ENCODE measurements around the gene HAP1. TPM values are rescaled to one million over a fixed set of nuclear protein-coding genes. Genes with fewer than 3 reads are reported as not detected.

The HAP1 gene
- total and polyA plus RNA-seq, 4 donors, result under 0.01 to 0.05 (median 0.03) TPM

DNA sequence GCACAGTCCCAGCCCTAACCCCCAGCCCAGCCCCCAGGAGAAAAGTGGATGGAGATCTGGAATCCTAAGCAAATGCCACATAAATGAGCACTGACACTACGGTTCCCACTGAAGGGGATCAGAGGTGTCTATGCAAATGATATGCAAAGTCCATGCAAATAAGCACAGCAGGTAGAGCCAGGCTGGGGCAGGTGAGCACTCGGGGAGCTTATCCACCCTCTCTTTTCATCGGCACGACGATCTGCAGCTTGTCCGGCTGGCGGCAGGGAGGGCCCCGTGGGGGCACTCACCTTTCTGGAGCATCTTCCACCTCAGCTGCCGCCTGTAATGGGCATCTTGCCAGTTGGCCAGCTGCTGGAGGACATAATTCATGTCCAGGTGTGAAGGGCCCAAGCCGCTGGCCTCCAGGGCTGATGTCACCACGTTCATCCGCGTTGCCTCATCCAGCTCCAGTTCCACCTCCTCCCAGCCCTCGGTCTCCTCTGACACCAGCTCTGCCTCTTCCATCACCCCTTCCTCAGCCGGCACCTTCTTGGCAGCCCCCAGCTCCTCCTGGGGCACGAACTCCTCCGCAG lies 9.9 kb downstream of the HAP1 start:
- no peaks in the 10 kb centered on the region for H3K4me1 ChIP-seq (ENCODE audit: control insufficient read depth in 4 of 4, insufficient read depth in 4 of 4, low read length in 3 of 4)
- no peak for DNase-seq (ENCODE audit: low spot score)
- 78% methylated on average over 17 of the region's 17 CpGs for WGBS

More for the DNA sequence above, 9.9 kb downstream of the HAP1 start:
- Histone ChIP-seq H3K4me3 (ENCODE audit: low read depth in 1 of 3, low read length in 3 of 3) (no peak overlapping the region), H3K27me3 (ENCODE audit: control insufficient read depth in 4 of 4, insufficient read depth in 4 of 4, low read length in 3 of 4) (no peaks in the 10 kb centered on the region), H3K9me3 (ENCODE audit: control insufficient read depth in 4 of 4, low read length in 3 of 4) (no peaks in the 10 kb centered on the region), H3K27ac (ENCODE audit: low read depth in 1 of 2, low read length in 2 of 2) (no peak overlapping the region), H3K36me3 (ENCODE audit: control insufficient read depth in 4 of 4, insufficient read depth in 3 of 4, low read depth in 1 of 4, low read length in 3 of 4) (no peaks in the 10 kb centered on the region), H3K9ac (ENCODE audit: low read depth in 1 of 2, low read length in 2 of 2) (no peak overlapping the region)
- no peak for TF ChIP-seq HNF4A (conservative IDR thresholded peaks at IDR 0.05)
- TF ChIP-seq NR2F2 (IDR thresholded peaks at IDR 0.05), result no peak
- no peak for TF ChIP-seq ZBTB33 (IDR thresholded peaks at IDR 0.05)
- TF ChIP-seq, protein P1, sequence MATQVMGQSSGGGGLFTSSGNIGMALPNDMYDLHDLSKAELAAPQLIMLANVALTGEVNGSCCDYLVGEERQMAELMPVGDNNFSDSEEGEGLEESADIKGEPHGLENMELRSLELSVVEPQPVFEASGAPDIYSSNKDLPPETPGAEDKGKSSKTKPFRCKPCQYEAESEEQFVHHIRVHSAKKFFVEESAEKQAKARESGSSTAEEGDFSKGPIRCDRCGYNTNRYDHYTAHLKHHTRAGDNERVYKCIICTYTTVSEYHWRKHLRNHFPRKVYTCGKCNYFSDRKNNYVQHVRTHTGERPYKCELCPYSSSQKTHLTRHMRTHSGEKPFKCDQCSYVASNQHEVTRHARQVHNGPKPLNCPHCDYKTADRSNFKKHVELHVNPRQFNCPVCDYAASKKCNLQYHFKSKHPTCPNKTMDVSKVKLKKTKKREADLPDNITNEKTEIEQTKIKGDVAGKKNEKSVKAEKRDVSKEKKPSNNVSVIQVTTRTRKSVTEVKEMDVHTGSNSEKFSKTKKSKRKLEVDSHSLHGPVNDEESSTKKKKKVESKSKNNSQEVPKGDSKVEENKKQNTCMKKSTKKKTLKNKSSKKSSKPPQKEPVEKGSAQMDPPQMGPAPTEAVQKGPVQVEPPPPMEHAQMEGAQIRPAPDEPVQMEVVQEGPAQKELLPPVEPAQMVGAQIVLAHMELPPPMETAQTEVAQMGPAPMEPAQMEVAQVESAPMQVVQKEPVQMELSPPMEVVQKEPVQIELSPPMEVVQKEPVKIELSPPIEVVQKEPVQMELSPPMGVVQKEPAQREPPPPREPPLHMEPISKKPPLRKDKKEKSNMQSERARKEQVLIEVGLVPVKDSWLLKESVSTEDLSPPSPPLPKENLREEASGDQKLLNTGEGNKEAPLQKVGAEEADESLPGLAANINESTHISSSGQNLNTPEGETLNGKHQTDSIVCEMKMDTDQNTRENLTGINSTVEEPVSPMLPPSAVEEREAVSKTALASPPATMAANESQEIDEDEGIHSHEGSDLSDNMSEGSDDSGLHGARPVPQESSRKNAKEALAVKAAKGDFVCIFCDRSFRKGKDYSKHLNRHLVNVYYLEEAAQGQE (IDR thresholded peaks at IDR 0.05), result no peak
- TF ChIP-seq JUND (IDR thresholded peaks at IDR 0.05), result no peak
- no peak for TF ChIP-seq CTCF (IDR thresholded peaks at IDR 0.05; ENCODE audit: low read depth, low read length, missing input control)
- no peak for TF ChIP-seq FOXA2 (IDR thresholded peaks at IDR 0.05)
- TF ChIP-seq RAD21 (IDR thresholded peaks at IDR 0.05), result no peak
- no peak for TF ChIP-seq SP1 (IDR thresholded peaks at IDR 0.05)
- TF ChIP-seq RXRA (IDR thresholded peaks at IDR 0.05), result no peak
- no peak for TF ChIP-seq HNF4G (IDR thresholded peaks at IDR 0.05)
- no peak for TF ChIP-seq FOXA1 (IDR thresholded peaks at IDR 0.05)
- TF ChIP-seq GABPA (IDR thresholded peaks at IDR 0.05 in 1 of 2, conservative IDR thresholded peaks at IDR 0.05 in 1 of 2), result no peak
- TF ChIP-seq, protein P2, sequence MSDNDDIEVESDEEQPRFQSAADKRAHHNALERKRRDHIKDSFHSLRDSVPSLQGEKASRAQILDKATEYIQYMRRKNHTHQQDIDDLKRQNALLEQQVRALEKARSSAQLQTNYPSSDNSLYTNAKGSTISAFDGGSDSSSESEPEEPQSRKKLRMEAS (IDR thresholded peaks at IDR 0.05), result no peak
- TF ChIP-seq TAF1 (conservative IDR thresholded peaks at IDR 0.05), result no peak
- TF ChIP-seq YY1 (IDR thresholded peaks at IDR 0.05), result no peak
- TF ChIP-seq ATF3 (IDR thresholded peaks at IDR 0.05), result no peak
- no peak for TF ChIP-seq EGR1 (IDR thresholded peaks at IDR 0.05; ENCODE audit: low read depth in 2 of 2)

All from liver (tissue), 9 donors.